AG09319 (cell line): ENCODE measurements around the gene CBLB.

Source experiments
- DNase-seq: peaks from one replicate; pipeline ENCODE4 v3.0.0-alpha.2; 2010; ENCODE audit warnings: low read depth; ENCODE audit errors: extremely low read depth
- TF ChIP-seq, protein P1 (sequence below): IDR thresholded peaks from 2 replicates; pipeline ENCODE4 v1.5.1; 2011; ENCODE audit warnings: low read depth, mild to moderate bottlenecking, inconsistent platforms, low read length, moderate library complexity

The CBLB gene

DNA sequence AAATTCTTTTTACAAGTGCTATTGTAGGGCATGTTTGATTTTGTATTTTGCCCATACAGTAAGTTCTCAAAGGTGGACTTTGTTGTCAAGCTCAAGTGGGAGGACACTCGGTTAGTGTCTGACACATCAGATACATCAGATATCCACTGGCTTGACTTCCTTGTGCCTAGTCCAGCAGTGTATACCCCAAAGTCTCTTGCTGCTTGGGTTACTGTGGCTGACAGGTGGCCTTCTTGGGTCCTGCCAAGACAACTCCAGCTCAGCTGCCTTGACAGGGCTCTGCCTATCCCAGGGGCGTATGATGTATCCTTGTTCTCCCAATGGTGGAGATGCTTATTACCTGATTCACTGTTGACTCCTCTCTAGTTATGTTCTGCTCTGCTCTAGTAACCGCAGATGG is 214.9 kb downstream of the CBLB start:
- TF ChIP-seq, protein P1, sequence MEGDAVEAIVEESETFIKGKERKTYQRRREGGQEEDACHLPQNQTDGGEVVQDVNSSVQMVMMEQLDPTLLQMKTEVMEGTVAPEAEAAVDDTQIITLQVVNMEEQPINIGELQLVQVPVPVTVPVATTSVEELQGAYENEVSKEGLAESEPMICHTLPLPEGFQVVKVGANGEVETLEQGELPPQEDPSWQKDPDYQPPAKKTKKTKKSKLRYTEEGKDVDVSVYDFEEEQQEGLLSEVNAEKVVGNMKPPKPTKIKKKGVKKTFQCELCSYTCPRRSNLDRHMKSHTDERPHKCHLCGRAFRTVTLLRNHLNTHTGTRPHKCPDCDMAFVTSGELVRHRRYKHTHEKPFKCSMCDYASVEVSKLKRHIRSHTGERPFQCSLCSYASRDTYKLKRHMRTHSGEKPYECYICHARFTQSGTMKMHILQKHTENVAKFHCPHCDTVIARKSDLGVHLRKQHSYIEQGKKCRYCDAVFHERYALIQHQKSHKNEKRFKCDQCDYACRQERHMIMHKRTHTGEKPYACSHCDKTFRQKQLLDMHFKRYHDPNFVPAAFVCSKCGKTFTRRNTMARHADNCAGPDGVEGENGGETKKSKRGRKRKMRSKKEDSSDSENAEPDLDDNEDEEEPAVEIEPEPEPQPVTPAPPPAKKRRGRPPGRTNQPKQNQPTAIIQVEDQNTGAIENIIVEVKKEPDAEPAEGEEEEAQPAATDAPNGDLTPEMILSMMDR: no peak

DNA sequence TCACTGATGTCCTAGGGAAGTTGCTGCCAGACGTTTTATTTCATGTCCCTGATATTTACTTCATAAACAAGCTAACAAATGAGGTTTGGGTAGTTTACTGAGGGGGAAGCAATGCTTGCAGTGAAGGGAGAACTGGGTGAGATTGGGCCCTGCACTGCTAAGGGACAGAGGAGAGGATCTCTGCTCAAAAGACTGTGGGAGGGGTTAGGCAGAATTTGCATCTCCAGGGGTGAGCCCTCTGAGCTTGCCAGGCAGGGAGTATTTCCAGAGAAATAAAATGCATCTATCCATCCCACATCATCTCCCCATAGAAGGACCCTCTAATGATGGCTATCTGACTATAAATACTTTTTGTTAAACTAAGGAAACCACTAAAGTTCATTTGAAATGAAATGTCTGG is 215.6 kb downstream of the CBLB start:
- TF ChIP-seq, protein P1: no peak
- no peak for DNase-seq

More for the DNA sequence above, 214.9 kb downstream of the CBLB start:
- no peak for DNase-seq

DNA sequence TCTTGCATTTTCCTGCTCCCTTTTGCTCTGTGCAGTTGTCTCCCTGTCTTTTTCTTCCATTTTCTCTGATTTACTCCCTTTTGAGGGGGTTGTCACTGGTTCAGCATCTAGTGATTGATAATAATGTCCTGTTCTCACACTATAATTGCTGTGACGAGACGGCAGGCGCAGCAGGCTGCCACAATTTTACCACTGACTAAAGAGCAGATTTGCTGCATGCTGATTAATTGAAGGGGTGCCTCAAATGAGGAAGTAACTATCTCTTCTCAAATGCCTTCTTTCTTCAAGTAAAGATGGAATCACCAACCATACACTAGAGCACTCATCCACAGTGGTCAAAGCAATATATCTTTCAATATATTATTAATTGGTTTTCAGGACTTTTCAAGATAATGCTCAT is 219.3 kb downstream of the CBLB start:
- DNase-seq: no peak
- TF ChIP-seq, protein P1: no peak

DNA sequence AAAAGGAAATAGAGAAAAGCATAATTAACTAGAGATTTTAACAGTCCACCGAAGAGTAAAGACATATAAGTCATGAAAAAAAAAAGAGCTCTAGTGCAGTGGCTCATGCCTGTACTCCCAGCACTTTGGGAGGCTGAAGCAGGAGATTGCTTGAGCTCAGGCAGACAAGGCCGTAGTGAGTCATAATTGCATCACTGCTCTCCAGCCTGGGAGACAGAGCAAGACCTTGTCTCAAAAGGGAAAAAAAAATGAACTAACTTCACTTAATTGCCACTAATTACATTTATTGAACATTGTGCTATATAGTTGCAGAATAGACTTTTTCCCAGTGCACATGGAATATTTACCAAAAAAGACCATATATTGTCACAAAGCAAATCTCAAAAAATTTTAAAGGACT is 221.8 kb downstream of the CBLB start:
- TF ChIP-seq, protein P1: no peak
- DNase-seq: peak; percentile 52

DNA sequence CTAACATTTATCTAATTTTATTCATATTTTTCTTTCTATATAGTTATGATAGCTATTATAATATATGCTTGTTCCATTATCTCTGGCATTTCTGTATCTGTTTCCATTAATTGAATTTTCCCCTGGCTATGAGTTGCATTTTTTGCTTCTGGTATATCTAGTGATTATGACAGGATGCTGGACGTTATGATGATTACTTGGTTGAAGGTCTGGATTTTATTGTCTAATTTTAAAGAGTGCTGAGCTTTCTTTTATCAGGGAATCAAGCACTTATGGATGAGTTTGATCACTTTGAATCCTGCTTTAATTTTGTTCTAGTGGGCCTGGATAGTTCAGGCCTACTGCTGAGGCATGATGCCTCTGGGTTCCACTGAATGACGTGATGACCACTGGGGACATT is 229.7 kb downstream of the CBLB start:
- TF ChIP-seq, protein P1: no peak
- DNase-seq: no peak

DNA sequence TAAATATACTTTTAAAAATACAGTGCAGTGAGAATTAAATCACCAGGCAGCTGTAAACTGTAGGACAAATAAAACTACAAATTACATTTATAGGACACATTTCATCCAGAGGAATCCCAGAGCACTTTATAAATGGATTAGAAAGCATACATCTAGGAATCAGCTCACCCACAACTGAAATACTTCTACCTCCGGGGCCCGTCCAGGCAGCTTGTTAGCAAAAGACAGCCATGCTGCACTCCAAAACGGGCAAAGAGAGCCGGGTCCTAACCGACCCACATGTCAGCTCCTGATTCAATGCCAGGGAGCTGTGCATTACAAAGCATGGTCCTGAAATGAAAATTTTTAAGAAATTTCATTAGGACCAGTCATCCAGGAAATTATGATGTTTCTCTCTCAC is 234.1 kb downstream of the CBLB start:
- no peak for DNase-seq
- TF ChIP-seq, protein P1: no peak

DNA sequence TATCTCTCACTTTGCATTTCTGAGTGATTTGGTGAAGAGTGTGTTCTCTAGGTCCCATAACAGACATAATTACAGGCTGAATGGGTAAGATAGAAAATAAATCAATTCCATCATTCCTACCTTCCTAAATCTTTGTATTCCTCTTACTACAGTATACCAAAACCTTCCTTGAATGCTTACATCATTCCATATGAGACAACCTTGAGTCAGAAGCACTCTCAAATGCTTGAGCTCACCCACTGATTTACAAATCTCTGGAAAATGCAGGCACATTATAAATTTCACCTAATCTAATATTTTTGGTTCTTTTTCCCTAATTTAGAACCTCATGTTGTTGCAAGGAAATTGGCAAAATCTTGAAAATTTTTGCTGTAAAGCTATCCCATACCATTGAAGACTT is 239.1 kb downstream of the CBLB start:
- DNase-seq: no peak
- TF ChIP-seq, protein P1: no peak
